Tibial nerve (tissue), 4 donors: Measurements from ENCODE around the gene S100A5. TPM values are rescaled to one million over a fixed set of nuclear protein-coding genes. Genes with fewer than 3 reads are reported as not detected.

Experiments used
- DNase-seq, 2 donors: peaks; one replicate each; pipeline ENCODE4 v3.0.0-alpha.2; 2019; ENCODE audit warnings: low spot score in 2 of 2
- H3K27ac ChIP-seq, 4 donors: fragments of 200-600 bp; sonication (generic) in 3 of 4; one replicate each; pipeline ENCODE4 v1.5.1; 2017 to 2019; ENCODE audit warnings: mild to moderate bottlenecking in 1 of 4
- H3K27me3 ChIP-seq, 2 donors: fragments of 200-600 bp; sonication (generic) in 1 of 2; one replicate each; pipeline versions ENCODE4 v1.5.1 to v1.6.0; 2017 to 2019
- H3K36me3 ChIP-seq, 3 donors: fragments of 200-600 bp; sonication (generic); one replicate each; pipeline ENCODE4 v1.5.1; 2018 to 2019
- H3K4me1 ChIP-seq, 4 donors: fragments of 200-600 bp; sonication (generic) in 3 of 4; one replicate each; pipeline ENCODE4 v1.5.1; 2017 to 2019
- H3K4me3 ChIP-seq, 4 donors: fragments of 200-600 bp; sonication (generic) in 3 of 4; one replicate each; pipeline ENCODE4 v1.5.1; 2017 to 2019; ENCODE audit warnings: mild to moderate bottlenecking in 1 of 4, moderate library complexity in 1 of 4
- H3K9me3 ChIP-seq, 4 donors: fragments of 200-600 bp; sonication (generic) in 3 of 4; one replicate each; pipeline ENCODE4 v1.5.1; 2017 to 2019
- EP300 ChIP-seq, 2 donors: sonication (generic); formaldehyde crosslinking; IDR thresholded peaks; one replicate each; pipeline ENCODE4 v1.6.1; 2017; ENCODE audit warnings: antibody characterized with exemption in 2 of 2, mild to moderate bottlenecking in 1 of 2
- POLR2A ChIP-seq, 2 donors: fragments of 450-650 bp; IDR thresholded peaks; one replicate each; pipeline ENCODE4 v1.6.1; 2017; ENCODE audit warnings: antibody characterized with exemption in 2 of 2, mild to moderate bottlenecking in 2 of 2, moderate library complexity in 2 of 2
- WGBS, 2 donors: methylation state at CpG; one replicate each; pipeline ENCODE4 v1.1.5; 2018; 5-methylcytosine and 5-hydroxymethylcytosine counted together
- total RNA-seq, 4 donors: library from RNA; depleted of rRNA; stranded (reverse); fragments of >200 nt; gene quantifications; one replicate each; pipeline ENCODE4 v1.1.0, GENCODE V29; 2016
- TF ChIP-seq, protein P1 (sequence below), 5 experiments: fragments of 200-600 bp in 3 of 5; fragments of 450-650 bp in 2 of 5; sonication (generic) in 3 of 5; IDR thresholded peaks; one replicate each; pipeline ENCODE4 v1.5.1; 2016 to 2019; ENCODE audit warnings: antibody characterized with exemption in 5 of 5, mild to moderate bottlenecking in 3 of 5, moderate library complexity in 2 of 5

The S100A5 gene
- total RNA-seq, 4 donors from 2014 or later = not detected

DNA sequence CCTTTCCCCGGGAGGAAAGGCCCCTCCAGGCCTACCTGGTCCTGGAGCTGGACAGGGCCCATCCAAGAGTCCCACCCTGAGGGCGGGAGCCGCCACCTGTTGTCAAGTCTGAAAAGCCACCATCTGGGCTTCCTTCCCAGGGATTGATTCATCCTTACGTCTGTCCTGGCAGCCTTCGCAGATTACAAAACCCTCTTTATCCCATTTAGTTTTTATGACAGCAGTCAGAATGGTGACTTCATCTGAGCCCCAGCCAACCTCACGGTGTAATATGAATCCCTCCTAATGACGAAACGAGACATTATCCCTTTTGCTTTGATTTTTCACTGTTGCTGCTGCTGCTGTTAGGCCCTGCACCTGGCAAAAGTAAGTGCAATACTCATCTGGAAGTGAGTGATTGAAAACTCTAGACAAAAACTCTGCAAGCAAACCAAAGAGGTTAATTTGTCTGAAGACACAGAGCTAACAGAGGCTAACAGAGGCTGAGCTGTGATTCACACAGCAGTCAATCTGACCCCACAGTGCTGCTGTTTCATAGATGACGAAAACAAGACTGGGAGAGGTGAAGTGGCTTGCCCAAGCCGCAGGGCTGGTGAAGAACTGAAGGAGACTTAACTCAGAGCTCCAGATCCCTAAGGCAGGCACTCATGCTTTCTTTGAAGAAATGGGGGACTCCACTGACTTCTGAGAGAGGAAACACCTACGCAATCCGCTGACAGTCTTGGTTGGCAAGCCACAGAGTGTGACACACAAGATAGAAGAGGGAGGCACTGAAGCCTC lies 50.3 kb downstream of the S100A5 start:
- Histone ChIP-seq H3K9me3 (no peaks in the 10 kb centered on the region), H3K27ac (peak overlapping the region; percentile 31 to 81 (median 60)), H3K27me3 (no peaks in the 10 kb centered on the region), H3K4me1 (peaks cover 0 to 38% (median 14%) of the 10 kb centered on the region in 4 donors), H3K4me3 (no peak overlapping the region), H3K36me3 (no peaks in the 10 kb centered on the region)
- peak; percentile 68 to 92 for DNase-seq
- 32 to 33% methylated on average over 12 of the region's 12 CpGs for WGBS, 2 donors
- TF ChIP-seq, protein P1, sequence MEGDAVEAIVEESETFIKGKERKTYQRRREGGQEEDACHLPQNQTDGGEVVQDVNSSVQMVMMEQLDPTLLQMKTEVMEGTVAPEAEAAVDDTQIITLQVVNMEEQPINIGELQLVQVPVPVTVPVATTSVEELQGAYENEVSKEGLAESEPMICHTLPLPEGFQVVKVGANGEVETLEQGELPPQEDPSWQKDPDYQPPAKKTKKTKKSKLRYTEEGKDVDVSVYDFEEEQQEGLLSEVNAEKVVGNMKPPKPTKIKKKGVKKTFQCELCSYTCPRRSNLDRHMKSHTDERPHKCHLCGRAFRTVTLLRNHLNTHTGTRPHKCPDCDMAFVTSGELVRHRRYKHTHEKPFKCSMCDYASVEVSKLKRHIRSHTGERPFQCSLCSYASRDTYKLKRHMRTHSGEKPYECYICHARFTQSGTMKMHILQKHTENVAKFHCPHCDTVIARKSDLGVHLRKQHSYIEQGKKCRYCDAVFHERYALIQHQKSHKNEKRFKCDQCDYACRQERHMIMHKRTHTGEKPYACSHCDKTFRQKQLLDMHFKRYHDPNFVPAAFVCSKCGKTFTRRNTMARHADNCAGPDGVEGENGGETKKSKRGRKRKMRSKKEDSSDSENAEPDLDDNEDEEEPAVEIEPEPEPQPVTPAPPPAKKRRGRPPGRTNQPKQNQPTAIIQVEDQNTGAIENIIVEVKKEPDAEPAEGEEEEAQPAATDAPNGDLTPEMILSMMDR (IDR thresholded peaks at IDR 0.05) = no peak
- TF ChIP-seq POLR2A (IDR thresholded peaks at IDR 0.05) = no peak
- peak in 1 of 2 donors; percentile 68 for TF ChIP-seq EP300 (IDR thresholded peaks at IDR 0.05)

- no peaks in the 10 kb centered on the region for H3K36me3 ChIP-seq
- no peak overlapping the region for H3K4me3 ChIP-seq
- 13 to 19% methylated on average over 4 of the region's 4 CpGs for WGBS, 2 donors
- H3K27me3 ChIP-seq = no peaks in the 10 kb centered on the region
- peak overlapping the region in 1 of 4 donors; percentile 68 for H3K27ac ChIP-seq
- H3K4me1 ChIP-seq = peaks cover 0 to 32% (median 14%) of the 10 kb centered on the region in 4 donors
- DNase-seq = no peak
- H3K9me3 ChIP-seq = no peaks in the 10 kb centered on the region
- TF ChIP-seq EP300 (IDR thresholded peaks at IDR 0.05) (peak in 1 of 2 donors; percentile 32), POLR2A (IDR thresholded peaks at IDR 0.05) (no peak)
- TF ChIP-seq, protein P1 (IDR thresholded peaks at IDR 0.05) = no peak
Observed at GRCh38 chr1:153488731-153489130, 52.0 kb downstream of the S100A5 start.

- TF ChIP-seq POLR2A (IDR thresholded peaks at IDR 0.05) (no peak), EP300 (IDR thresholded peaks at IDR 0.05) (no peak)
- TF ChIP-seq, protein P1 (IDR thresholded peaks at IDR 0.05) = no peak
- H3K4me3 ChIP-seq = no peak overlapping the region
- no peaks in the 10 kb centered on the region for H3K36me3 ChIP-seq
- H3K27ac ChIP-seq = no peak overlapping the region
- 98 to 100% methylated on average over 2 of the region's 2 CpGs for WGBS, 2 donors
- DNase-seq = no peak
- peaks cover 0 to 21% (median 14%) of the 10 kb centered on the region in 4 donors for H3K4me1 ChIP-seq
- peaks cover 0 to 3% of the 10 kb centered on the region in 2 donors for H3K27me3 ChIP-seq
- H3K9me3 ChIP-seq = no peaks in the 10 kb centered on the region
Observed at GRCh38 chr1:153487707-153488106, 53.0 kb downstream of the S100A5 start.

Other genes starting within 250 kb of the S100A5 start
- gene PGLYRP3, start 228.0 kb downstream of the S100A5 start, total RNA-seq = not detected
- not detected for gene PGLYRP4, start 192.1 kb downstream of the S100A5 start, total RNA-seq
- 100 to 1,000 TPM in 2 of 4 donors, 10 to 100 TPM in 2; 58.8 to 793 (median 88.3) TPM for gene S100A9, start 183.1 kb downstream of the S100A5 start, total RNA-seq
- gene S100A12, start 165.3 kb downstream of the S100A5 start, total RNA-seq = not detected
- 100 to 1,000 TPM in 1 of 4 donors, 10 to 100 TPM in 1, 1 to 10 TPM in 2; 2.4 to 118 (median 10.6) TPM for gene S100A8, start 149.9 kb downstream of the S100A5 start, total RNA-seq
- gene S100A7A, start 124.4 kb downstream of the S100A5 start, total RNA-seq = not detected
- 10 to 100 TPM in 1 of 4 donors, not detected in 3; 22.9 TPM for gene S100A7, start 80.3 kb downstream of the S100A5 start, total RNA-seq
- gene S100A6, start 4.9 kb downstream of the S100A5 start, total RNA-seq = 1,000 to 10,000 TPM in 2 of 4 donors, 100 to 1,000 TPM in 2; 651 to 1,173 (median 946) TPM
- gene S100A4, start 4.9 kb upstream of the S100A5 start, total RNA-seq = 100 to 1,000 TPM; 398 to 439 (median 420) TPM
- gene S100A3, start 8.3 kb upstream of the S100A5 start, total RNA-seq = 1 to 10 TPM in 2 of 4 donors, not detected in 2; 1.1 to 2.7 TPM
- gene S100A2, start 24.9 kb upstream of the S100A5 start, total RNA-seq = 10 to 100 TPM in 1 of 4 donors, 1 to 10 TPM in 2, not detected in 1; 2.3 to 12.6 (median 4.2) TPM
- 100 to 1,000 TPM in 2 of 4 donors, 10 to 100 TPM in 2; 45.5 to 120 (median 77.1) TPM for gene S100A16, start 72.2 kb upstream of the S100A5 start, total RNA-seq
- 10 to 100 TPM in 1 of 4 donors, not detected in 3; 15.3 TPM for gene S100A14, start 75.4 kb upstream of the S100A5 start, total RNA-seq
- 100 to 1,000 TPM in 3 of 4 donors, 10 to 100 TPM in 1; 74.4 to 151 (median 121) TPM for gene S100A13, start 86.6 kb upstream of the S100A5 start, total RNA-seq
- gene S100A1, start 87.5 kb upstream of the S100A5 start, total RNA-seq = 100 to 1,000 TPM in 1 of 4 donors, 10 to 100 TPM in 3; 41.4 to 102 (median 69.2) TPM
- gene CHTOP, start 93.1 kb upstream of the S100A5 start, total RNA-seq = 10 to 100 TPM; 49.0 to 66.6 (median 56.5) TPM
- 10 to 100 TPM; 34.1 to 59.9 (median 43.7) TPM for gene SNAPIN, start 117.8 kb upstream of the S100A5 start, total RNA-seq
- 100 to 1,000 TPM in 1 of 4 donors, 10 to 100 TPM in 3; 62.8 to 102 (median 76.7) TPM for gene ILF2, start 130.1 kb upstream of the S100A5 start, total RNA-seq
- 10 to 100 TPM; 36.9 to 87.5 (median 58.4) TPM for gene NPR1, start 137.8 kb upstream of the S100A5 start, total RNA-seq
- 10 to 100 TPM; 66.6 to 79.5 (median 71.3) TPM for gene INTS3, start 187.1 kb upstream of the S100A5 start, total RNA-seq
- 10 to 100 TPM; 38.5 to 89.4 (median 59.2) TPM for gene SLC27A3, start 234.5 kb upstream of the S100A5 start, total RNA-seq